Measurements from ENCODE around the gene GPR183.

The GPR183 gene

DNA sequence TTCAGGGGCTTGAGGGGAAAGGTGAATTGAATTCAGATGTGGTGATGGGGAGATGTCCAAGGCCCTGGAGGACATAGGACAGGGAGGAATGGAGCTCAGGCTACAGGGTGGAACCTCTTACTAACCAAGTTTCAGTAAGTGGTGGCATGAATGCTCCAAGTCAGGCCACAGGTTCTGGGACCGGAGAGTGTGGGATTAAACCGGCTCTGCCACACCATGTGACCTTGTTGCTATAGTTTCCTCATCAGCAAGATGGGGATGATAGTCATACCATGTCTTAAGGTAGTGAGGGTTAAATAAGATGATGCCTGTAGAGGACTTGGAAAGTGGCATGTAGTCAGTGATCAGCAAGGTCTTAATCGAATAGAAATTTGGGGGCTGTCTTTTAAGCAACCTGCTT is 16.3 kb downstream of the GPR183 start:
- DNase-seq = no peak

DNA sequence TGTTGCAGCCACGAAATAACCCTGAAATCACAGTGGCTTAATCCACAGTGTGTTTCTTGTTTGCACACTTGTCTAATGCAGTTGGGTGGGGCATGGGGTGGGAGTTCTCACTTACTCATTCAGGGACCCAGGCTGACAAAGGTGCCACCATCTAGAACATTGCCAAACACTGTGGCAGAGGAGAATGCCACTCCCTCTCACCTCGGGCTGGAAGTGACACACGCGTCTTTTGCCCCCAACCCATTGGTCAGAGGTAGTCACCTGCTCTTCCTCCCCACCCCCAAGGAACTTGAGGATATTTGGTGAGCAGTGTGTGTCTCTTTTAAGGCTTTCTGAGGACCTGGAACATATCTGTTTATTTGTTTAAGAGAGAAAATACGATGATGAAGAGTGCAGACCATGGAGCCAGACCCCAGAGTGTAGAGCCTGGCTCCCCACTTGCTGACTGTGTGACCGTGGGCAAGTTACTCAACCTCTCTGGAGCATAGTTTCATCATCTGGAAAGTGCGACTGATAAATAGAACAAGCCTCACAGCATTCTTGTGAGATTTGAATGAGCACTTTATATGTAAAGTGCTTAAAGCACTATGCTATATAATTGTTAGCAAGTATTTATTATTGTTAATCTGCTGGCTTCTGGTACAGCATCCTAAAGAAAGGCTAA is 17.4 kb downstream of the GPR183 start:
- DNase-seq = no peak

DNA sequence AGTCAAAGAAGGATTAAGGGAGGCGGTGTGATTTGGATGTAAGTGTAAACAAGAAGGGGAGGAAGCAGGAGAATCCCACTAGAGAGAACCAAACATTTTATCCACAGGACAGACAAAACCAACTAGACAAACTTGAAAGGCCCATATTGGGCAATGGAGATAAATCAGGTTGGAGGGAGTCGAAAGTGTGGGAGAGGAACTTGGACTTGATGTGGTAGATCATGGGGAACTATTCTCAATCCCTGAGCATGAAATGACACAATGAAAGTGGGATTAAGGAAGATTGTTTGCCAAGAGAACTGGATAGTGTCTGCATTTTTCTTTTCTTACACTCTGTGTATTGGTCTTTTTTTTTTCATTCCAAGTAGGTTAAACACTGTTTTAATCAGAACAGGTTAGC is 17.9 kb downstream of the GPR183 start:
- DNase-seq = no peak

DNA sequence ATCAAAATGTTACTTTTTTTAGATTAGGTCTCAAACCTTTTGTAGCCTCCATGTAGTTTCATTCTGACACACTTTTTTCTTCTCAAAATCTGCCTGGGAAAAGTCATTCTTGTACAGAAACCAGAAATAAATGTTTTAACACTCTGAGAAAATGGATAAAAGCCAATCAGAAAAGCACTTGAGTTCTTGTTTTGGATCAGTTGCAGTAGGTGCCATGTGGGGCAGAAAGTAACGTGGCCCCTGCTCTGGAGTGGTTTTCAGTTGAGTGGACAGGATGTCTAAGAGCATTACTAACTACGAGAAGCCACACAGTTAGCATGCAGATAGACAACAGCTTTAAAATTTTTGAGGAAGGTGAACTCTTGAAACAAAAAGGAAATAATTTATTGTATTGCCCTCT is 19.1 kb downstream of the GPR183 start:
- no peak for DNase-seq

DNA sequence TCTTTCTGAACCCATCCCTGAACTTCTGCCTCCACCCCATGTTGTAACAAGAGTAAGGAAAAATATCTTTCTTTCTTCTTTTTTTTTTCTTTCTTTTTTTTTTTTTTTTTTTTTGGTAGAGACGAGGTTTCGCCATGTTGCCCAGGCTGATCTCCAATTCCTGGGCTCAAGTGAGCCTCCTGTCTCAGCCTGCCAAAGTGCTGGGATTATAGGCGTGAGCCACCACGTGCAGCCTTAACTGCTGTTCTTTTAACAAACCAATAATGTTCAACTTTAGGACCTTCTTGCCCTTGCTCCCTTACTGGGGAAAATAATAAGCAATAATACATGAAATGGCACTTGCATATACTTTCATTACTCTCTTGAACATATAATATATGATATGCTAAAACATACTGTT is 19.6 kb downstream of the GPR183 start:
- no peak for DNase-seq

DNA sequence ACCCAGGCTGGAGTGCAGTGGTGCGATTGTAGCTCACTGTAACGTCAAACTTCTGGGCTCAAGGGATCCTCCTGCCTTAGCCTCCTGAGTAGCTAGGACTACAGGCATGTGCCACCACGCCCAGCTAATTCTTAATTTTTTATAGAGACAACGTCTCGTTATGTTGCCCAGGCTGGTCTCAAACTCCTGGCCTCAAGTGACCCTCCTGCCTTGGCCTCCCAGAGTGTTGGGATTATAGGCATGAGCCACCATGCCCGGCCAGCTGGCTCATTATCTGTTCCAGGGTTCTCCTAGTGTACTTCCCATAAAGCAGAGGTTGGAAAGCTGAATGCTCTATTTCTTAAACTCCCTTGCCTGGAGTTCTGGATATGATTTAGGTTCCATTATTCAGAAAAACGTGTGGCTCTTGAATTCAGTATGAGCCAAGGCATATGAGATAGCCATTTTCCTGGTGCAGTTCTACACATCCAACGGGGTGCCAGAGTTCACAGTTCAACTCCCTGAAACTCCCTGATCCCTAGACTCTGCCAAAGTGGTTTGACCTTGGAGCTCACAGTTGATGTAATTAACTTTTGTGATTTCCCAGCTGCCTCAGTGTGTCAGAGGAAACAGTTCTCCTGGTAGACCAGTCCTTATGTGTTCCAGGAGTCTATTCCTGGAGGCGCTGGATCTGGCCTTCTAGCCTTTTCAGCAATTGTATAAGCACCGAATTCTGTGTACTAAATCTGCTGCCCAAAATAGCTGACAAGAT is 21.6 kb downstream of the GPR183 start:
- DNase-seq = no peak

DNA sequence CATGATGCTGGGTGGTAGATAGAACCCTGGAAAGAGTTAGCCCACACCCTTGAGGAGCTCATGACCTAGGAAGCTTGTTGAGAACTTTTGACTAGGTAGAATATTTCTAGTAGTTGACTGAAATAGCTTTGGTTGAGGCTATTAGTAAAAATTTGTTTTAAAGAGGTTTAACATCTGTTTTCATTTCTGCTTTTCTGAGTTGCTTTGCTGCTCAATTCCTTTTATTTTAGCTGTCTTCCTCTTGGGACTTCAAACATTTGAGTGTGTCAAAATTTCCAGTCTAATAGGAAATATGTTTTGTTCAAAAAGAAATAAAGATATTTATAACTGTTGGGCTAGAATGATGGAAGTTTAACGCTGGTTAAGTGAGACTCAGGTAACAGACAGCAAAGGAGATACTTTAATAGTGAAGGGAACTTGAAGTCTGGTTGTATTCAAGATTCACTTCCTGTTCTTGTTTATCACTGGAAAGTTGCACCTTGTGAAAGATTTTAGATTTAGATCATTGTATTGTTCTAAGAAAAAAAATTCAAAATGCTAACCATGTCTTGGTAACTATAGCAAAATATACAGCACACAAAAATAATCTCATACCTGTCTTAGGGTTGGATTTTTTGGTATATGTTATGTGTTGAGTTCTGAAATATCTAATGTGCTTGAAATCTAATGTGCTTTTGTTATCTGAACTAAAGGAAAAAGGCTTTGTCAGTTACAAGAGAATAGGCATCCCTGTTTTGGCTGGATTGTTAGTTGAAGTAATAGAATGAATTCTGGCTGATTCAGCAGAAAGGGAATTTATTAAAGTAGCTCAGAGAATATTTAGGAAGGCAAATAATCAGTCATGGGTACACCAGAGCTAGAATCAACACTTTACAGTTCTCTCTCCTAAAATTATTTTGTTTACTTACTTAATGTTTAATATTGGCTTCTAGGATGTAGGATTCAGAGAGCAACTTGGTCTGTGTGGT is 24.7 kb downstream of the GPR183 start:
- DNase-seq = no peak

DNA sequence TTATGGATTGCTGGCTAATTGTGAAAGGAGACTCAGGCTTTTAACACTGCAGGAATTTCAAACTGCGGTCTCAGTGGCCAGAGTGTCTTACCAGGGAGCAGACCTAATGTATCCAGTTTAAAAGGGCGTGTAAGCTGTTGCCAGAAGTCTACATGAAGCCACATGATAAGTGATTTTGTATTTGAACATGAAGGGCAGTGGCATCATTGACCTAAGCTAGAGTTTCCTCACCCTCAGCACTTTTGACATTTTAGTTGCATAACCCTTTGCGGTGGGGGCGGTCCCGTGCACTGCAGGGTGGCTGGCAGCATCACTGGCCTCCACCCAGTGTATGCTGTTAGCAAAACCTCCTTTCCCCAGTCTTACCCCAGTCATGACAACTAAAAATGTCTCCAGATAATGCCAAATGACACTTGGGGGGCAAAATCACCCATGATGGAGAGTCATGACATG is 25.4 kb downstream of the GPR183 start:
- no peak for DNase-seq

DNA sequence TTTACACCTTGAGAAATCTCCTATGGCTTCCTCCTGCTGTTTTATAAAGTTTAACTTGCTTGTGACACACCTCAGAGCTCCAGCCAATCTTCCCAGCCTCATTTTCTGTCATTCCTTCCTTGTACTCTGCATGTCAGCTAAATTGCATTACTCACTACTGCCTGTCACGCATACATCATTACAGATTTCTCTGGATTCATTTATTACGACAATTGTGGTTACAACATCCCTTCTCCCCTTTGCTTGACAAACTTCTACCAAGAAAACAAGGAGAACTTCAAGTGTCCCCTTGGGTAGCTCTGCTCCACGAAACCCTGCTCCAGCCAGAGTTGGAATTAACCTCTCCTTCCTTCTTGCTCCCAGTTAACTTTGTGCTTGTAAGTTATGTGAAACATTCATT is 27.0 kb downstream of the GPR183 start:
- DNase-seq = no peak

DNA sequence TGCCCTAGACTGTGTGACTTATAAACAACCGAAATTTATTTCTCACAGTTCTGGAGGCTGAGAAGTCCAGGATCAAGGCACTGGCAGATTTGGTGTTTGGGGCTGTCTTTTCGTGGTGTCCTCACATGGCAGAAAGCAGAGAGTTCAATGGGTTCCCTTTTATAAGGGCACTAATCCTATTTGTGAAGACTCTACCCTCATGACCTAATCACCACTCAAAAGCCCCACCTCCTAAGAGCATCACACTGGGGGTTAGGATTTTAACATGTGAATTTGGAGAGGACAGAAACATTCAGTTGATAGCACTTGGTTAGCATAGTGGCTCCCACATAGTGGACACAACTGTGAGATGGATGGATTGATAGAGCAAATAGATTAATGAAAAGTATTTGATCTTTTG is 27.6 kb downstream of the GPR183 start:
- no peak for DNase-seq

DNA sequence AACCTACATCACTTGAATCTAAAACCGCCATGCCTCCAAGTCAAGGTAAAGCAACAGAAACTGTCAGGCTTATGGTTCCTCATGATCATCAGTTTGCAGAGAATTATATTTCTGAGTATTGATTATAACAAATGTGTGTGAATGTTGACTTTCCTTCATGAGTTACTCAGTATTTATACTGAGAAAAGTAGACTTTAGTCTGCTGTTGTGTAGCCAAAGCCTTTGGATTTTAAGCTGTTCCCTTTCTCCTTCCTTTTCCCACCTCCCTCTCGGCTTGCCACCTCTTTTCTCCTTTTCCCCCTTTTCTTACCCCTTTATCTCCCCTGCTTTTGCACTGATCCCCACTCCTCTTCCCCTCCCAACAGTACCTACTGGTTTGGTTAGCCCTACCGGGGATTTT is 28.4 kb downstream of the GPR183 start:
- no peak for DNase-seq

DNA sequence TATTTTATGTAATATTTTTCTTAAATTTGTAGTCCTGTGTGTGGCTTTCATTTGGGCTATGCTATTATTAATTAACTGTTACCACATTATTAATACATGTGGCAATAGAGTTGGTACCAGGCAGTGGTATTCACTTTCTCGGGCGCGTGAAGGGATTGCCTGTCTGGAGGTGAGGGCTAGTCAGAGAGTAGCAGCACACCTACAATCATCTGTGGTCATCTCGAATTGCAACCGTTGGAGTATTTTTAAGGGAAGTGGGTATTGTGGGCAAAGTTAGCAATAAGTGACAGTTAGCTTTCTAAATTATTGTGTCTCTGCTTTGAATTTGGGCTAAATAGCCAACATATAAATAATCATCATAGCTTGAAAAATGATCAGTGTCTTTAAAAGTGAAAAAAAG is 29.0 kb downstream of the GPR183 start:
- no peak for DNase-seq

DNA sequence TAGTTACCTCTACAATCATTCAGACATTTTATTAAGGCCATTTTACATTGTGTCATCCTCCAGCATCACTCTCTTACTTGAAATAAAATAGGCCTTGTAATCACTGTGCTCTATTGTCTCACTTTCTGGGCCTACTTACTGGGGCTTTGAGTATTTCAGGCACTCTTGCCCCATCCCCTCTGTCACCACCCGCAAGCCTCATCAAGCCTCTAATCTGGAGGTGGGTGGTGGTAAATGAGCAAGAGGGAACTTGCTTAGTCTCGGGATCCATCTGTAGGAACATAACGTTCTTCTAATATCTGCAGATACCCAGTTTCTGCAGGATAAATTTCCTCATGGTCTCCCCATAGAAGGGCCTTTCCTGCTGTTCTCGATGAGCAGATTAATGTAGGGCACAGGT is 29.6 kb downstream of the GPR183 start:
- no peak for DNase-seq

DNA sequence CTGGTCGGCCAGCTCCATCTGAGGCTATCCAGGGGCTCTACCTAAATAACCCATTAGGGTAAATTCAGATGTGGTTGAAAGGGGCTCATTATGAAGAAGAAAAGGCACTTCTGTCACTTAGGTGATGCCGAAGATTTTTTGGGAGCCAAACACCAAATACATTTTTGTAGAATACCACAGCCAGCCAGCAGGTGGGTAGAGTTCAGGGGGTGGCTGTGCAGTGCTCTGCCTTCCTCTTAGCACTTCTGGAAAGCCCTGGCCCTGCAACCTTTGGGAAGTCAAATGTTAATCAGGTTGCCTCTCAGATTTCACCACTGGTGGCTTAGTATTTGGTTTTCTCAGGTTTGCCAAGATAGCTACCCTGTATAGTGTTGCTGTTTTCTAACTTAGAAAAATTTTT is 30.5 kb downstream of the GPR183 start:
- no peak for DNase-seq

DNA sequence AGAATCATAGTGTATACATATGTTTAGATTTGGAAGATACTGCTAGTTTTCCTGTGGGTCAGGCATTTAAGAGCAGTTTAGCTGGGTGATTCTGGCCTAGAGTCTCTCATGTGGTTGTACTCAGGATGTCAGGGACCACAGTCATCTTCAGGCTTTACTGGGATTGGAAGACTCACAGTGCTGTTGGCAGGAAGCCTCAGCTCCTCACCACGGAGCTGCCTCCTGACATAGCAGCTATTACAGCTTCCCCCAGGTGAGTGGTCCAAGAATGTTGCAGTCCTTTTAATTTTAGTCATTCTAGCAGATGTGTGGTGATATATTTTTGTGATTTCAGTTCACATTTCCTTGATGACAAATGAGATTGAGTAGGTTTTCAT is 32.1 kb downstream of the GPR183 start:
- DNase-seq = no peak

DNA sequence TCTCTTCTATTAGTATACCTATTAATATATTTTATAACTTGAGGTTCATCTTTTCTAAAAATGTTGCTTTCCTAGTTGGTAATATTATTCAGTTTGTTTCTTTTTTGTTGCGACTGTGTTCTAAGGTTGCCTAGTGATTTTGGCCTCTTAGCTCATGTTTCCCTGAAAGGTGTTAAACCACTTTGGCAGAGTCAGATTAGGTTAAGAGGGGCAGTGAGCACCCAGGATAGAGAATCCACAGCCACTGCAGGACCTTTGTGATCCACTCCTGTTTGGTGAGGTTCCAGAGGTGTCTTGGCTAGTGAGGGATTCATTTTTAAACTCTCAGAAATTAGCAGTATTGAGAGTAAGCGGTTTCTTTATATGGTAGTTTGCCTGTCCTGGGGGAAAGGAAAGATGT is 34.1 kb downstream of the GPR183 start:
- no peak for DNase-seq

DNA sequence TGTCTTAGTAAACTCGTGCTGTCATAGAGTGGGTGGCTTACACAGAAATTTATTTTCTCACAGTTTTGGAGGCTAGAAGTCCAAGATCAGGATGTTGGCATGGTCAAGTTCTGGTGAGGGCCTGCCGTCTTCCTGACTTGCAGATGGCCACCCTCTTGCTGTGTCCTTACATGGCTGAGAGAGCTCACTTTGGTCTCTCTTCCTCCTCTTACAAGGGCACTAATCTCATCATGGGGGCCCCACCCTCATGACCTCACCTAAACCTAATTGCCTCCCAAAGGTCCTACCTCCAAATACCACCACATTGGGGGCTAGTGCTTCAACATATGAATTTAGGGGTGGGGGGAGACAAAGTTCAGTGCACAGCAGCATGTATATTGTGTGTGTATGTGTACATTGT is 34.7 kb downstream of the GPR183 start:
- no peak for DNase-seq

DNA sequence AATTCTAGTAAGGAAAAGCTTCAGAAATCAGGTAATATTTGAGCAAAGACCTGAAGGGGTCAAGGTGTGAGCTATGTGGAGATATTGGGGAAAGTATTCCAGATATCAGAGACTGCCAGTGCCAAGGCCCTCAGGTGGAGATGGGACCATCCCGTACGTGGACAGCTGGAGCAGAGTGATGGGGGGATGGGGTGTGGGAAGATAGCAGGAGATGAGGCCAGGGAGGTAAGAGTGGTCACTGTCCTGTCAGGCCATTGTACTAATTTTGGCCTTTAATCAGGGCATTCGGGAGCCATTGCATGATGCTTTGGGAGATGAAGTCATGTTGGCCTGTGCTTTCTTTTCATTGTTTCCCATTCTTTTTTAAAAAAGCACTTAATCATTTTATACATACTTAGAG is 36.0 kb downstream of the GPR183 start:
- DNase-seq = no peak

DNA sequence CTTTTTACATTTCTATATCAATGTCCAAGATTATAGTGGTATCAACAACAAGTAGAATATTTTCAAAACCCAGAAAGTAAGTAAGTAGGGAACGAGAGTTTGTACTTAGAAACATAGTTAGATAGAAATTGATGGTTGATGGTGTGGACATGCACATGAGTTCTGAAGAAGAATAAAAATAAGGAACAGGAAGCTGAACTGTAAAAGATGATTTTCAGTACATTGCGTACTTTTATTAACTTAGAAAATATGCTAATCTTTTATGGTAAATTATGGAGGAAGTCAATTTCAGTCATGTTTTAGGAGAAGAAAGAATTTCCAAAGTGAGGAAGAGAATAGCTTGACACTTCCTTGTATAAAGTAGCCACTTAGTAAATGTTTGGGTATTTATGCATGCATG is 36.7 kb downstream of the GPR183 start:
- no peak for DNase-seq

DNA sequence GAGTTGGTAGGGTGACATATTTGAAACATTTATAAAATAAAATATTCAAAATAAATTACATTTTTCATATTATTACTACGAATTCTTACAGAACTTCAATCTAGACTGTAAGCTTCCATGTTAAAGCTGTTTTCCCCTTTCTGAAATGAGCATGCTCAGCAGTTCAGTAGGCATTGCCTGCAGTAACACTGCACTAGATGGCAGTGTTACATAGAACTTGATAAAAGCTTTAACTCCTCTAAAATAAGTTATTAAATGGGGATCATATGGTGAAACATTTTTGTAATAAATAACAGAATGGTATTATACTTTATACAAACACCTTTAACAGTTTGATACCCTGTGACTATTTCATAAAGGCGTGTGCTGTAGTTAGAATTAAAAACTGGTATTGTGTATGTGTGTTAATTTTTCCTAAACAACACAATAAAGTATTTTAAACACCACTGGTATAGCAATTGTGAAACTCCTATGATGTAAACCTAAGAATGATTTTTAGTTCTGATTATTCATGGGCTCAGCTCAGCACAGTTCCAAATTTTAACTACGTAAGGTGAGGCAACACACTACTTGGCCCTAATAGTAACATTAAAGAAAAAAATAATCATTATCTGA is 37.5 kb downstream of the GPR183 start:
- DNase-seq = no peak

DNA sequence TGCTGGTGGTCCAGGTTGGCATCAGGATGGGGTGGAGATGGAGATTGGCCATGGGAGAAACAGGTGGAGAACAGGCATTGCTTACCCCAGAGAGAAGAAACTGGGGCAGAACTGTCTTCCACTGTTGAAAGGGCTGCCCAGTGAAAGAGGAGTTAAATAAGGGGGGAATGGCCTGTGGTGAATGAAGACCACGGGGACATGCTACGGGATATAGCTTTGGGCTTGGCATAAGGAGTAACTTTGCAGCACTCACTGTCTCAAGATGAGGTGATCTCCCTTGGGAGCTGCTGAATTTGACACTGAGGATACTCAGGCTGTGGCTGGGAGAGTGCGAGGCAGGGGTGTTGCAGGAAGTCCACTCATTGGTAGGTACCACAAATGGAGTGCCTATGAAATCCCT is 38.4 kb downstream of the GPR183 start:
- DNase-seq = no peak

DNA sequence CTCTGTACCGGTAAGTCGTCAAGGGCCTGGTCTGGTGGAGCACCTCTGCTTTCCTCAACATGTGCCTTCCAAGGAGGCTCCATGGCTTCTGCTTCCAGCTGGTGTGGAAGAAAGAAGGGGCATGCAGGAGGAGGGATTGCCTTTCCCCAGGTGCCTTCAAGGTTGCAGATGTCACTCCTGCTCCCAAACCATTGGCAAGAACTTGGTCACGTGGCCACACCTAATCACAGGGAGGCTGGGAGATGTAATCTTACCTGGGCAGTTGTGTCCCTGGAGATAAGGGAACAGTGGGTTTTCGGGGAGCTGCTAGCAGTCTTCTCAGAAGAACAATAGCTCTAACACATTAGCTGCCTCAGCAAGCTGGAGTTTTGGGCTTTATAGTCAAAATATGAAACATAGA is 39.3 kb downstream of the GPR183 start:
- no peak for DNase-seq

DNA sequence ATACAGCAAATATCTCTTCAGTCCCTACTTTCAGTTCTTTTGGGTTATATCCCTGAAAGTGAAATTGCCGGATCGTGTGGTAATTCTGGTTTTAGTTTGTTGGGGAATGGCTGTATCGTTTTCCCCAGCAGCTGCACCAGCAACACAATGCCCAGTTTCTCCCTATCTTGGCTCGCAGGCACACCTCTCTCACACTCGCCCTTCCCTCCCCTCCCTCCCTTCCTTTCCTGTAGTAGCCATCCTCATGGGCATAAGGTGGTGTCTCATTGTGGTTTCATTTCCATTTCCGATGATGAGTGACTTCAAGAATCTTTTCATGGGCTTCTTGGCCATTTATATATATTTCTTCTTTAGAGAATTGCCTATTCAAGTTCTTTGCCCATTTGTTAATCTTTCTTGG is 40.4 kb downstream of the GPR183 start:
- DNase-seq = no peak
